HEK293 (cell line): ENCODE results near the gene ADRA2C.
A peak's percentile ranks its signal among the peaks of the same experiment; 100 is the strongest.

Source experiments
- CTCF ChIA-PET: fragments of 350-600 bp; formaldehyde crosslinking; extraction: SDS; loops from one replicate; lab custom pipeline; 2021; ENCODE audit warnings: antibody characterized with exemption; lab: Yijun Ruan, JAX
- POLR2A ChIA-PET: fragments of 300-600 bp; formaldehyde crosslinking; extraction: SDS; loops from one replicate; lab custom pipeline; 2020; ENCODE audit warnings: antibody characterized with exemption, inconsistent platforms; lab: Yijun Ruan, JAX
- H3K27ac ChIP-seq: fragments of 200-500 bp; sonication (Bioruptor generic); 2 replicates; pipeline ENCODE4 v1.5.1; 2014; ENCODE audit warnings: low read depth, low read length, control low read depth, inconsistent platforms; ENCODE audit errors: extremely low read depth
- H3K36me3 ChIP-seq, 2 experiments: fragments of 200-500 bp in 1 of 2; sonication (Bioruptor generic) in 1 of 2; 1 replicate in 1 of 2; 2 replicates in 1 of 2; pipeline ENCODE4 v1.5.1; 2014 to 2017; ENCODE audit warnings: inconsistent platforms in 2 of 2, low read length in 2 of 2; ENCODE audit not compliant: control insufficient read depth in 2 of 2, insufficient read depth in 1 of 2
- H3K4me1 ChIP-seq: fragments of 200-500 bp; sonication (Bioruptor generic); 2 replicates; pipeline ENCODE4 v1.5.1; 2014; ENCODE audit warnings: mild to moderate bottlenecking, low read length, inconsistent platforms; ENCODE audit not compliant: control insufficient read depth, insufficient read depth
- H3K4me3 ChIP-seq: 2 replicates; pipeline ENCODE4 v1.5.1; 2011; ENCODE audit warnings: low read depth, mild to moderate bottlenecking, control low read depth, low read length, moderate library complexity
- H3K9me3 ChIP-seq: fragments of 200-500 bp; sonication (Bioruptor generic); 2 replicates; pipeline ENCODE4 v1.5.1; 2014; ENCODE audit warnings: low read depth, low read length, inconsistent platforms; ENCODE audit not compliant: control insufficient read depth, insufficient read depth
- EGR2 ChIP-seq: fragments of 450-650 bp; formaldehyde crosslinking; IDR thresholded peaks from 2 replicates; pipeline ENCODE4 v1.5.1; 2016; ENCODE audit warnings: low read depth, missing biosample characterization, missing genetic modification characterization
- GFI1B ChIP-seq: fragments of 450-650 bp; formaldehyde crosslinking; IDR thresholded peaks from 2 replicates; pipeline ENCODE4 v1.5.1; 2016; ENCODE audit warnings: missing biosample characterization, missing genetic modification characterization
- GLIS1 ChIP-seq: fragments of 450-650 bp; formaldehyde crosslinking; IDR thresholded peaks from 2 replicates; pipeline ENCODE4 v1.5.1; 2016; ENCODE audit warnings: missing biosample characterization, missing genetic modification characterization
- GLIS2 ChIP-seq: fragments of 450-650 bp; formaldehyde crosslinking; IDR thresholded peaks from 2 replicates; pipeline ENCODE4 v1.5.1; 2016; ENCODE audit warnings: missing biosample characterization, missing genetic modification characterization
- KLF9 ChIP-seq: fragments of 450-650 bp; formaldehyde crosslinking; IDR thresholded peaks from 2 replicates; pipeline ENCODE4 v1.5.1; 2016; ENCODE audit warnings: missing biosample characterization, missing genetic modification characterization, low read depth
- PRDM1 ChIP-seq: fragments of 450-650 bp; formaldehyde crosslinking; IDR thresholded peaks from 2 replicates; pipeline ENCODE4; 2016; ENCODE audit warnings: missing biosample characterization, missing genetic modification characterization
- RBAK ChIP-seq: fragments of 450-650 bp; formaldehyde crosslinking; IDR thresholded peaks from 2 replicates; pipeline ENCODE4 v1.5.1; 2016; ENCODE audit warnings: missing biosample characterization, missing genetic modification characterization
- ZFHX2 ChIP-seq: fragments of 450-650 bp; formaldehyde crosslinking; conservative IDR thresholded peaks from 2 replicates; pipeline ENCODE4 v1.5.1; 2016; ENCODE audit warnings: missing biosample characterization, missing genetic modification characterization
- ZIC2 ChIP-seq: fragments of 450-650 bp; formaldehyde crosslinking; IDR thresholded peaks from 2 replicates; pipeline ENCODE4 v1.5.1; 2016; ENCODE audit warnings: missing biosample characterization, missing genetic modification characterization
- ZNF148 ChIP-seq: fragments of 450-650 bp; formaldehyde crosslinking; IDR thresholded peaks from 2 replicates; pipeline ENCODE4 v1.5.0; 2017; ENCODE audit warnings: missing biosample characterization, missing genetic modification characterization, borderline replicate concordance
- ZNF157 ChIP-seq: fragments of 450-650 bp; formaldehyde crosslinking; IDR thresholded peaks from 2 replicates; pipeline ENCODE4 v1.5.1; 2016; ENCODE audit warnings: missing biosample characterization, missing genetic modification characterization
- ZNF433 ChIP-seq: fragments of 450-650 bp; formaldehyde crosslinking; IDR thresholded peaks from 2 replicates; pipeline ENCODE4 v1.5.1; 2016; ENCODE audit warnings: missing biosample characterization, missing genetic modification characterization, low read depth
- ZNF518A ChIP-seq: fragments of 450-650 bp; formaldehyde crosslinking; conservative IDR thresholded peaks from 2 replicates; pipeline ENCODE4 v1.5.1; 2016; ENCODE audit warnings: low read depth, missing biosample characterization, missing genetic modification characterization
- ZNF530 ChIP-seq: fragments of 450-650 bp; formaldehyde crosslinking; IDR thresholded peaks from 2 replicates; pipeline ENCODE4 v1.5.1; 2016; ENCODE audit warnings: low read depth, missing biosample characterization, missing genetic modification characterization
- ZNF558 ChIP-seq: fragments of 450-650 bp; formaldehyde crosslinking; IDR thresholded peaks from 2 replicates; pipeline ENCODE4 v1.5.1; 2016; ENCODE audit warnings: missing biosample characterization, missing genetic modification characterization
- ZNF623 ChIP-seq: fragments of 450-650 bp; formaldehyde crosslinking; IDR thresholded peaks from 2 replicates; pipeline ENCODE4 v1.5.1; 2016; ENCODE audit warnings: missing biosample characterization, missing genetic modification characterization
- ZNF639 ChIP-seq: fragments of 450-650 bp; formaldehyde crosslinking; IDR thresholded peaks from 2 replicates; pipeline ENCODE4 v1.5.1; 2016; ENCODE audit warnings: missing biosample characterization, missing genetic modification characterization
- ZNF660 ChIP-seq: fragments of 450-650 bp; IDR thresholded peaks from 2 replicates; pipeline ENCODE4 v1.5.1; 2018; ENCODE audit warnings: missing biosample characterization, mild to moderate bottlenecking, missing genetic modification characterization

The ADRA2C gene

GRCh38 chr4:3768842-3769641 is 2.9 kb downstream of the ADRA2C start:
- Histone ChIP-seq H3K27ac (no peak overlapping the region), H3K36me3 (no peaks in the 10 kb centered on the region), H3K4me3 (no peak overlapping the region), H3K4me1 (no peaks in the 10 kb centered on the region), H3K9me3 (no peaks in the 10 kb centered on the region)
- TF ChIP-seq KLF9 (tag by site-specific recombination) (peak; percentile 61; the same call in 1 of the 2 replicates), ZNF639 (tag by site-specific recombination) (no peak), ZNF530 (tag by site-specific recombination) (no peak), GFI1B (tag by site-specific recombination) (no peak), ZFHX2 (tag by site-specific recombination) (peak; percentile 46), ZNF660 (tag by site-specific recombination) (no peak), GLIS2 (peak; percentile 39; the same call in 1 of the 2 replicates), ZNF558 (no peak), RBAK (tag by site-specific recombination) (no peak), EGR2 (peak; percentile 17; the same call in 1 of the 2 replicates), GLIS1 (tag by site-specific recombination) (0 out of 2 replicates have a peak, but pooled peaks have one; percentile 9), ZNF157 (tag by site-specific recombination) (no peak), ZNF433 (tag by site-specific recombination) (no peak), PRDM1 (tag by site-specific recombination) (no peak), ZNF148 (tag by site-specific recombination) (no peak), ZIC2 (tag by site-specific recombination) (peak; percentile 53; the same call in 1 of the 2 replicates), ZNF623 (no peak), ZNF518A (tag by site-specific recombination) (no peak)
- ChIA-PET CTCF (interaction anchor here (0.6 kb wide), 1 partner anchor 213 kb away, joined by 3 read pairs; no protein-coding TSS in a partner anchor), POLR2A (interaction anchor here (1.1 kb wide), 1 partner anchor 15 kb away, joined by 3 read pairs; no protein-coding TSS in a partner anchor)
